Kidney capillary endothelial cell (primary cell): ENCODE results near the gene THEM5.
"Not testable (repeated sequence)": the region's sequence is repeated elsewhere in the genome, so short reads cannot be mapped to it uniquely, and the experiment has no call there.

ENCODE experiments used
- DNase-seq: peaks from one replicate; pipeline ENCODE4 v3.0.0-alpha.2; 2018; ENCODE audit warnings: low spot score

THEM5 gene, protein sequence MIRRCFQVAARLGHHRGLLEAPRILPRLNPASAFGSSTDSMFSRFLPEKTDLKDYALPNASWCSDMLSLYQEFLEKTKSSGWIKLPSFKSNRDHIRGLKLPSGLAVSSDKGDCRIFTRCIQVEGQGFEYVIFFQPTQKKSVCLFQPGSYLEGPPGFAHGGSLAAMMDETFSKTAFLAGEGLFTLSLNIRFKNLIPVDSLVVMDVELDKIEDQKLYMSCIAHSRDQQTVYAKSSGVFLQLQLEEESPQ

GRCh38 chr1:151853411-151853943, at the start of gene THEM5:
Gene THEM5, minus strand, starts transcription at chr1:151853712. Its CDS starts 147 bp downstream, at chr1:151853565.
- DNase-seq, result no peak

GRCh38 chr1:151902858-151903257, 49.3 kb upstream of the THEM5 start:
- DNase-seq, result no peak

DNA sequence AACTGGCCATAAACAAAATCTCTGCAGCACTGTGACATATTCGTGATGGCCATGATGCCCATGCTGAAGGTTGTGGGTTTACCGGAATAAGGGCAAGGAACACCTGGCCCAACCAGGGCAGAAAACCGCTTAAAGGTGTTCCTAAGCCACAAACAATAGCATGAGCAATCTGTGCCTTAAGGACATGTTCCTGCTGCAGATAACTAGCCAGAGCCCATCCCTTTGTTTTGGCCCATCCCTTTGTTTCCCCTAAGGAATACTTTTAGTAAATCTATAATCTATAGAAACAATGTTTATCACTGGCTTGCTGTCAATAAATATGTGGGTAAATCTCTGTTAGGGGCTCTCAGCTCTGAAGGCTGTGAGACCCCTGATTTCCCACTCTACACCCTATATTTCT, 47.3 kb upstream of the THEM5 start:
- DNase-seq, result not testable (repeated sequence)

- DNase-seq, result no peak
Measured at GRCh38 chr1:151898519-151898991, 45.0 kb upstream of the THEM5 start.

DNA sequence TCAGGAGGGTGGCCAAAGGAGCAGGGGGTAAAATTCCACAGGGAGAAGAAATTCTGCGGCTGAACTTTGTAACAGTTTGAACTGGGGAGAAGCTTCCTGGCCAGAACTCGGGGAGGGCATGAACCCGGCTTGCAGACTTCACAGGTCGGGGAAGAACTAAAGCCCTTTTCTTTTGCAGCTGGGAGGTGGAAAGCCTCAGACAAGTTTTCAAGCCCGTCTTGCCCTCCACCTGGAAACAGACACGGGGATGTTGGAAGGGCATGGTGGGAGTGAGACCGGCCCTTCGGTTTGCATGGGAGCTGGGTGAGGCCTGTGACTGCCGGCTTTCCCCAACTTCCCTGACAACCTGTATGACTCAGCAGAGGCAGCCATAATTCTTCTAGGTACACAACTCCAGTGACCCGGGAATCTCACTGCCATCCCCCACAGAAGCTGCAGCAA, 44.5 kb upstream of the THEM5 start:
- DNase-seq, result no peak

DNA sequence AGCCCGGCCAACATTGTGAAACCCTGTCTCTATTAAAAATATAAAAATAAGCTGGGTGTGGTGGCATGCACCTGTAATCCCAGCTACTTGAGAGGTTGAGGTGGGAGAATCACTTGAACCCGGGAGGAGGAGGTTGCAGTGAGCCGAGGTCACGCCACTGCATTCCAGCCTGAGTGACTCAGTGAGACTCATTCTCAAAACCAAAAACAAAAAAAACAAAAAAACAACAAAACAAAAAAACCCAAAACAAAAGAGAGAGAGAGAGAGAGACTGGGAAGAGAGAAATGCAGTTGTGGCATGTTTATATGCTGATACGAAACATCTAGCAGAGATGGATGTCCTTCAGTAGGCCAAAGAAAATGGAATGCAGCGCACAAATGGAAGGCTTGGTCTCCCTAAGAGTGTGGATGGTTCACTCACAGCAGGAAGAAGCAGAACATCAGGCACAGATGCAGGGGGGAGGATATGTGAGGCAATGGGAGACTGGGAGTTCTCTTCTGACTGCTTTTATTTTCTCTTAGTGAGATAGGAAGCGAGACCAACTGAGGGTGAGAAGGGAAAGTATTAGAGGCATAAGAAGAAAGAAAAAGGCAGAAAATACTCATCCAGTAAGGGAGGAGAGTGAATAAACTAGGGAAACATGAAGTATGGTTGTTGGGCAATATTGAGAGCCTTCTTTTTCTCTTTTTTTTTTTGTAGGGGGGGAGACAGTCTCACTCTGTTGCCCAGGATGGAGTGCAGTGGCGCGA, 39.8 kb upstream of the THEM5 start:
- no peak for DNase-seq

DNA sequence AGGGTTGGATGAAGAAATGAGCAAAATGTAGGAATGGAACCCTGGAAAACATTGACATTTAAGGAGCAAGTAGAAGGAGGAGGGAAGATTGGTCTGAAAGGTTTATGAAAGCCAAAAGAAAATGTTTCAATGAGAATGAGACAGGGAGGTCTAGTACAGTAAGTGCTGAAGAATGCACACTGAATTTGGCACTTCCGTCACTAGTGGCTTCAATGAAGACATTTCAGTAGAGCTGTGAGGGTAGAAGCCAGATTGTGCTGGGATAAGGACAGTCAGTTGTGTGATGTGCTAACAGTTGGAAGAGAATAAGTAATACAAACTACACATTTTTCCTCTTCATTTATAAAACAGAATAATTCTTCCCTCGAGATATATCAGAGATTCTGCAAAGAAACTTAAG, 38.7 kb upstream of the THEM5 start:
- no peak for DNase-seq

GRCh38 chr1:151891512-151891911, 38.0 kb upstream of the THEM5 start:
- no peak for DNase-seq

GRCh38 chr1:151888972-151889570, 35.6 kb upstream of the THEM5 start:
- no peak for DNase-seq

- DNase-seq, result peak; percentile 60
Measured at GRCh38 chr1:151887028-151887427, 33.5 kb upstream of the THEM5 start.

- no peak for DNase-seq
Measured at GRCh38 chr1:151885479-151885878, 32.0 kb upstream of the THEM5 start.

- not testable (repeated sequence) for DNase-seq
Measured at GRCh38 chr1:151884879-151885278, 31.4 kb upstream of the THEM5 start.

- DNase-seq, result not testable (repeated sequence)
Measured at GRCh38 chr1:151884445-151884844, 30.9 kb upstream of the THEM5 start.

DNA sequence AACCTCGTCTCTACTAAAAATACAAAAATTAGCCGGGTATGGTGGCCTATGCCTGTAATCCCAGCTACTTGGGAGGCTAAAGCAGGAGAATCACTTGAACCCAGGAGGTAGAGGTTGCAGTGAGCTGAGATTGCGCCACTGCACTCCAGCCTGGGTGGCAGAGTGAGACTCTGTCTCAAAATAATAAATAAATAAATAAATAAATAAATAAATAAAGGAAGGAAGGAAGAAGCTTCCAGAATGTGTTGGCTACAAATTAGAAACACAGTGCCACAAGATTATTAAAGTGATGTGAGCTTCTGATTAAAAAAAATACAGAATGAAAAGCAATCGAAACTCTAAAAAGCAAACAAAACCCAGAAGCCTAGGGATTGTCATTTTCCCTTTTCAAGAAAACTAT, 30.4 kb upstream of the THEM5 start:
- not testable (repeated sequence) for DNase-seq

GRCh38 chr1:151882918-151883317, 29.4 kb upstream of the THEM5 start:
- DNase-seq, result not testable (repeated sequence)

GRCh38 chr1:151882466-151882865, 29.0 kb upstream of the THEM5 start:
- DNase-seq, result no peak

DNA sequence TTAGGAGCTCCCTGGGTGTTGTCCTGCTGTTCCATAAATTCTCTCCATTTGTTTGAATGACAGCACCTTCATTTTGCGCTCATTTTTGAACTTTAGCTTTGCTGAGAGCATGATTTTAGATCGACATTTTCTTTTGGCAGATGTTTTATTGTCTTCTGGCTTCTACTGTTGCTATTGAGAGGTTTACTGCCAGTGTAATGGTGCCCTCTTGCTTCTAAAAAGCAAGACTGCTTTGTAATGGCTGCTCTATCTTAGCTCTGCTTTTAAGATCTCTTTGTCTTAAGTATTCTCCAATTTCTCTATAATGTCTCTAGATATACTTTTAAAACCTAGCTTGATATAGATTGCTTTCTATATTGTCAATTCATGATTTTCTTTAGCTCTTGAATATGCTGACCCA, 28.0 kb upstream of the THEM5 start:
- no peak for DNase-seq

DNA sequence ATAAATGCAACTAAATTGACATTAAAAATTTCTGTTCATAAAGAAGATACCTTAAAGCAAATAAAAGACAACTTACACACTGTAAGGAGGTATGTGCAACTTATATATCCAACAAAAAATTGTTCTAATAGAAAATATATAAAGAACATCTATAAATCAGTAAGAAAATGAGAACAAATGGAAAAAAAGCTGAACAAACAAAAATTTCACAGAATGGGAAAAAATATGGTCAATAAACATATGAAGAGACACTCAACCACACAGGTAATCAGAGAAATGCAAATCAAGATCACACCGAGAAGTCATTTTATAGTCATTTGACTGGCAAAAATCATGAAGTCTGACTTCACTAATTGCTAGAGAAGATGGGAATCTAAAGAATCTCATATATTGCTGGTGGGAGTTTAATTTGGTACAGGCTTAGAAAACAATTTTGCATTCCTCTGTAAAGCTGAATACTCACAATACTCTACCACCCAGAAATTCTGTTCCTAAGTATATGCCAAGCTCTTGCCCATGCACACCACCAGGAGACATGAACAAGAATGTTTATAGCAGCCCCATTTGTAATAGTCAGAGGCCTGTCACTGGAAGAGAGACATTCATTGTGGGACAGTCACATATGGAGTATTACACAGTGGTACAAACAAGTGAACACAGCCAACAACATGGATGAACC, 22.0 kb upstream of the THEM5 start:
- no peak for DNase-seq

GRCh38 chr1:151872776-151873175, 19.3 kb upstream of the THEM5 start:
- DNase-seq, result not testable (repeated sequence)

- no peak for DNase-seq
Measured at GRCh38 chr1:151871284-151872030, 17.9 kb upstream of the THEM5 start.

DNA sequence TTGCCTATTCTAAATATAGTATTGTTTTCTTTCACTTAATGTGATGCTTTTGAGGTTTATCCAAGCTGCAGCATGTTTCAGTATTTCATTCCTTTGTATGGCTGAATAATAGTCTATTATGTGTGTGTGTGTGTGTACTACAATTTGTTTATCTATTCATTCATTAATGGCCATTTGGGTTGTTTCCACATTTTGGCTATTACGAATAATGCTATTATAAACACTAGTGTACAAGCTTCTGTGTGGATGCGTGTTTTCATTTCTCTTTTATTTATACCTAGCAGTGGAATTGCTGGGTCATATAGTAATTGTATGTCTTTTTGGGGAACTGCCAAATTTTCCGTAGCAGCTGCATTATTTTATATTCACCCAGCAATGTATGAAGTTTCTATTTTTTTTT, 15.0 kb upstream of the THEM5 start:
- no peak for DNase-seq
